ENCODE results near the gene MAPKAP1. TPM values are rescaled to one million over a fixed set of nuclear protein-coding genes. Genes with fewer than 3 reads are reported as not detected.

The MAPKAP1 gene
- total RNA-seq, 1 donor from 2014 or later = 81.9 TPM

DNA sequence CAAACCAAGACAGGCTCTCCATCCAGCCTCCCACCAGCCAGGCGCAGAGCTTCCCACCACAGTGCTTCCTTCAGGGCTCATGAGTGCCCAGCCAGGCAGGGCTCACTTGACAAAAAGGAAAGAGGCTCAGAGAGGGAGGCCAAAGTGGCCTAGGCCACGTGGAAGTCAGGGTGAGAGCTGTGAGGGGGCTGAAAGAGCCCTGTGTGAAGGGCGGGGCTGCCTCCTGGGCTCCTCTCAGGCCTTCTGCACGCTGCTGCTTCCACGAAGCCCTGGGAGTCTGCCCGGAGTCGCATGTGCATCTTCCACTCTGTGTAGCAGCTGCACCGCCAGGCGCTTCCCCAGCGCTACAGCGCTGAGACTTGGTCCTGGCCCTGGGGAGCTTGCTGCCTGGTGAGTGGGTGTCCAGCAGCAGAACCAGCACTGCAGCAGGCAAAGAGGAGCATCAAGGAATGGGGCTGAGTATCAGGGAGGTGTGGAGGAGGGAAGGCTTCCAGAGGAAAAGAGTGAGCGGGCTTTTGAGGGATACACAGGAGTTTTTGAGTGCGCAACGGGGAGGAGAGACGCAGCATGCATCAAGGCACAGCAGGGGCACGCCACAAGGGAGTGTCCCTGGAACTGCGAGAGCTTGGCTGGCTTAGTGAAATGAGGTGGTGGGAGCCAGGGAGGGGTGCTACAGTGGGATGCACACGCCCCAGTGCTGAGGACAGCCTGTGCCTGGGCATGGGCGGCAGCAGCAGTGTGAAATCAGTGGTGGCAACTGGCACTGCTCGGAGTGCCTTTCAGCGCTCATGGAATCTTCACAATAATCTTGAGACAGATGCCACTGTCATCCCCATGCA, 267.4 kb downstream of the MAPKAP1 start:
- no peak for DNase-seq (ENCODE audit: low read depth)
- FAIRE-seq = no peak
- Histone ChIP-seq H3K4me3 (ENCODE audit: low read depth, low read length) (no peak overlapping the region), H3K27me3 (ENCODE audit: control insufficient read depth, insufficient read depth, low read length) (no peaks in the 10 kb centered on the region), H3K36me3 (ENCODE audit: control insufficient read depth, insufficient read depth, low read length) (peaks cover 8% of the 10 kb centered on the region)
- TF ChIP-seq, protein P1, sequence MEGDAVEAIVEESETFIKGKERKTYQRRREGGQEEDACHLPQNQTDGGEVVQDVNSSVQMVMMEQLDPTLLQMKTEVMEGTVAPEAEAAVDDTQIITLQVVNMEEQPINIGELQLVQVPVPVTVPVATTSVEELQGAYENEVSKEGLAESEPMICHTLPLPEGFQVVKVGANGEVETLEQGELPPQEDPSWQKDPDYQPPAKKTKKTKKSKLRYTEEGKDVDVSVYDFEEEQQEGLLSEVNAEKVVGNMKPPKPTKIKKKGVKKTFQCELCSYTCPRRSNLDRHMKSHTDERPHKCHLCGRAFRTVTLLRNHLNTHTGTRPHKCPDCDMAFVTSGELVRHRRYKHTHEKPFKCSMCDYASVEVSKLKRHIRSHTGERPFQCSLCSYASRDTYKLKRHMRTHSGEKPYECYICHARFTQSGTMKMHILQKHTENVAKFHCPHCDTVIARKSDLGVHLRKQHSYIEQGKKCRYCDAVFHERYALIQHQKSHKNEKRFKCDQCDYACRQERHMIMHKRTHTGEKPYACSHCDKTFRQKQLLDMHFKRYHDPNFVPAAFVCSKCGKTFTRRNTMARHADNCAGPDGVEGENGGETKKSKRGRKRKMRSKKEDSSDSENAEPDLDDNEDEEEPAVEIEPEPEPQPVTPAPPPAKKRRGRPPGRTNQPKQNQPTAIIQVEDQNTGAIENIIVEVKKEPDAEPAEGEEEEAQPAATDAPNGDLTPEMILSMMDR (IDR thresholded peaks at IDR 0.05; ENCODE audit: insufficient read depth, low read length, severe bottlenecking) = no peak

DNA sequence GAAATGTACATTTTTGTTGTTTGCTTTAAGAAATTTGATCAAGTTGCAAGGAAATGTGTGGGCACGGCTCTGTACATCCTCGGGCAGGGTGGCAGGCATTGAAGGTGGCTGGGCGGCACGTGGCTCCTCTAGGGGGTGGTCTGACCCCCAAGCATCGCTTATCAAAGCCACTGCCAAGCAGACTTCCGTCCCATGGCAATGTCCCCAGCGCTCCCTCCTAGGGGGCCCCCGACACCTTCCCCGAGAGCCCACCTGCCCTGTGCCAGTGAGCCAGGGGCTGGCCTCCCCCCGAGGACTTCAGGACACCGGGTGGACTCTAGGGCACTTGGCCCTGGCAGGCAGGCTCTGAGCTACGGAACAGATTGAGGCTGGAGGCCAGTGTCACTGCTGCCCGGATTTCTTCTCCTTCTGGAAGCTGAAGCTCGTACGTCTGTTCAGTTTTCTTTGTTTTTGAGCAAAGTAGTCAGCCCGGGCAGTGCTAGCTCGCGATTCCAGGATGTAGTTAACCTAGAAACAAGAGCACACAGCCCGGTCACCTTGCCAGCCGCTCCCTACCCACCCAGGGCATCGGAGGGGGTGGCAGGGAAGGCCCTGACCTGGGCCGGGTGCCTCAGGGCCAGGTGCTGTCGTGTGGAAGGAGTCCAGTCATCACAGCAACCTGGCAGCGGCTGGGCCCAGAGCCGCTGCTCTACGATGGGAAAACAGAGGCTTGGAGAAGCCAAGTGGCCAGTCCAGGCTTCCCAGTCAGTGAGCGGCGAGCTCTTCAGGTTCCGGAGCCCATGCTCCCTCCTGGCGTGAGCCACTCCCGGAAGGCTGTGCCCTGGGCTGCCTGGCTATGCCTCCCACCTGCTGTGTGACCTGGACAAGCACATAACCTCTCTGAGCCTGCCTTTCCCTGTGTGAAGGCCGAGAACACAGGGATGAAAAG, 268.2 kb downstream of the MAPKAP1 start:
- DNase-seq (ENCODE audit: low read depth) = no peak
- Histone ChIP-seq H3K36me3 (ENCODE audit: control insufficient read depth, insufficient read depth, low read length) (peaks cover 6% of the 10 kb centered on the region), H3K4me3 (ENCODE audit: low read depth, low read length) (no peak overlapping the region), H3K27me3 (ENCODE audit: control insufficient read depth, insufficient read depth, low read length) (no peaks in the 10 kb centered on the region)
- TF ChIP-seq, protein P1 (IDR thresholded peaks at IDR 0.05; ENCODE audit: insufficient read depth, low read length, severe bottlenecking) = no peak
- no peak for FAIRE-seq

DNA sequence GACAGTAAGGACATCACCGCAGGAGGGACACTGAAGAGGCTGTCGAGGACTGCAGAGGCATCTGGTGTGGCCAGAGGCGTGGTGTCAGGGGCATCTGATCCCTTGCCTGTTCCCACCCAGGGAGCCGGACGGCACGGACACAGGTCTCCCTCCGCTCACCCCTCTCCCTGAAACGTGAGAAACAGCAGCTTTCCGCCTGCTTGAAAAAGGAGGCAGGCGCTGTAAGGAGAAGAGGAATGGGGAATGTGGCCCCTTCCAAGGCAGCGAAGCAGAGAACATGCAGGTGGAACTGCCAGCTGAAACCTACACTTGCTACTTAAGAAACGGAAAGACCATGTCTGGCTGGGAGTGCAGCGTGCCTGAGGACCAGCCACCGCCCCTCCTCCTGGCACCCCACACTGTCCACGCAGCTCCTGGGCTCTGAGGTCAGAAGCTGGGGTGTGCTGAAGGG, 269.2 kb downstream of the MAPKAP1 start:
- no peaks in the 10 kb centered on the region for H3K27me3 ChIP-seq (ENCODE audit: control insufficient read depth, insufficient read depth, low read length)
- TF ChIP-seq, protein P1 (IDR thresholded peaks at IDR 0.05; ENCODE audit: insufficient read depth, low read length, severe bottlenecking) = no peak
- FAIRE-seq (no peak), DNase-seq (ENCODE audit: low read depth) (no peak)
- H3K36me3 ChIP-seq (ENCODE audit: control insufficient read depth, insufficient read depth, low read length) = peaks cover 6% of the 10 kb centered on the region
- no peak overlapping the region for H3K4me3 ChIP-seq (ENCODE audit: low read depth, low read length)

DNA sequence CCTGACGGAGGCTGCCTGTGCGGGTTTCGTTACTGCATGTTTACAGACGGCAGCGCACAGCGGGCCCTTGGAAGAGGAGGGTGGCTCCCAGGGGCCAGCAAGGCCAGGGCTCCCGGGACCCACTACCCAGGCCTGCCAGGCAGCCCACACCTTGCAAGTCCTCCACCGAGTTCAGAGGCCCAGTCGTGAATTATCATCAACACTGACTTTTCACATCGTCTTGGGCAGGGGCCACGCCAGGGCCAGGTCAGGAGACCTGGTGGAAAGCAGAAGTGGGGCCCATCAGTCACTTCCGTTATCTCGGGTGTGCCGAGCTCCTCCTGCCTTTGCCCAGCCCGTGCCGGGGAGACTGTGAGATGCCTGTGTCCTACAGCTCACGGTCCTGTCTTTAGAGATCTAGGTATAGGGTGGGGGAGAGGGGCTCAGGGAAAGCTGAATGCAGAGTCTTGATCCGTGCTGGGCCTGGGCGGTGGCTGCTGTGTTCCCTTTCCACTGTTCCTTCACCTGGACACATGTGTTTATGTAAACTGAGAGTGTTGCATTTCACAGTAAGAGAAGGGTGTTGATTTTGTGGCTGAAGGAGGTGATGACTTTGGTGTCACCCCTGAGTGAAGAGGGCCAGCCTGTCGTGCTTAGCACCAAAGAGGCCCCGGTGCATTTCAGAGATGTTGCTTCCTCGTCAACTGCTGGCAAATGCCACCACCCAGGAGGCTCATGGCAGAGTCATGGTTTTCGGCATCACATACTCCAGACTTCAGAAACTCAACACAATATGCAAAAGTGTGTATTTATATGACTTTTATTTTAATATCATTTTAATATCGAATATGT, 270.2 kb downstream of the MAPKAP1 start:
- no peaks in the 10 kb centered on the region for H3K27me3 ChIP-seq (ENCODE audit: control insufficient read depth, insufficient read depth, low read length)
- FAIRE-seq = no peak
- H3K36me3 ChIP-seq (ENCODE audit: control insufficient read depth, insufficient read depth, low read length) = peaks cover 6% of the 10 kb centered on the region
- no peak overlapping the region for H3K4me3 ChIP-seq (ENCODE audit: low read depth, low read length)
- no peak for DNase-seq (ENCODE audit: low read depth)
- TF ChIP-seq, protein P1 (IDR thresholded peaks at IDR 0.05; ENCODE audit: insufficient read depth, low read length, severe bottlenecking) = no peak

DNA sequence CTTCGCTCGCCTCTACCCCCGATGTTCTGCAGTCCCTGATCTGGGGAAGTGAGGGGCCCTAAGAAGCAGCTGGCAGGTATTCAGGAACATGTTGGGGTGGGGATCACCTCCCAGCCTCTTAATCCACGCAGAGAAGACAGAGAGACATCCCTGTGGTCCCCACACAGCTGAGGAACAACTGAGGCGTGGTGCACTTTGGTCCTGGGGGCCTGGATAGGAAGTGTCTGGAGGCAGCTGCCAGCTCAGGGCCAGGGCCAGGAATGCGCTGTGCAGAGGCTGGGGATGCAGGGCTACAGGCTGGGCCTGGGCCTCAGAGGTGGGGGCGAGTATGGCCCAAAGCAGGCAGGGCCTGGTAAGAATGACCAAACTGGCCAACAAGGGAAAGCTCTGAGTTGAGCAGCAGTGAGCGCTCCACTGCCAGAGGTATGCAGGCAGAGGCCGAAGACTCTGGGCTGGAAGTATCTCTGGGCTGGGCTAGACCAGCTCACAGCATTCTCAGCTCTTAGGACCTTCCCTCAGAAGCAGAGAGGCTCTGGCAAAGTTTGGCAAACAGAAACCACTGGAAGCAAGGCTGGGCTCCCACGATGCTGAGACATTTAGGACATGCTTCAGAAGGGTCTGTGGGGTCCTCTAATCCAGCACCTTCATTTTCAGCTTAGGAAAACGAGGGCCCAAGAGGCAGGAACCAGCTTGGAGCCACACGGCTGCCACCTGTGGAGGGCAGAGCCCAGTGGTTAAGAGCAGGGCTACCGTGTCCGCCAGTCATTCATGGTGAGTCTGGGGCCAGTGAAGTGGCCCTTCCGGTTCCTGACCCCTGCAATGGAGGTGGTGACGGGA, 271.0 kb downstream of the MAPKAP1 start:
- no peak for DNase-seq (ENCODE audit: low read depth)
- no peak for FAIRE-seq
- H3K4me3 ChIP-seq (ENCODE audit: low read depth, low read length) = no peak overlapping the region
- peaks cover 4% of the 10 kb centered on the region for H3K36me3 ChIP-seq (ENCODE audit: control insufficient read depth, insufficient read depth, low read length)
- no peaks in the 10 kb centered on the region for H3K27me3 ChIP-seq (ENCODE audit: control insufficient read depth, insufficient read depth, low read length)
- TF ChIP-seq, protein P1 (IDR thresholded peaks at IDR 0.05; ENCODE audit: insufficient read depth, low read length, severe bottlenecking) = no peak
